ENCODE data around the gene PRIMPOL.
"Not testable (repeated sequence)": the region's sequence is repeated elsewhere in the genome, so short reads cannot be mapped to it uniquely, and the experiment has no call there.

PRIMPOL gene

DNA sequence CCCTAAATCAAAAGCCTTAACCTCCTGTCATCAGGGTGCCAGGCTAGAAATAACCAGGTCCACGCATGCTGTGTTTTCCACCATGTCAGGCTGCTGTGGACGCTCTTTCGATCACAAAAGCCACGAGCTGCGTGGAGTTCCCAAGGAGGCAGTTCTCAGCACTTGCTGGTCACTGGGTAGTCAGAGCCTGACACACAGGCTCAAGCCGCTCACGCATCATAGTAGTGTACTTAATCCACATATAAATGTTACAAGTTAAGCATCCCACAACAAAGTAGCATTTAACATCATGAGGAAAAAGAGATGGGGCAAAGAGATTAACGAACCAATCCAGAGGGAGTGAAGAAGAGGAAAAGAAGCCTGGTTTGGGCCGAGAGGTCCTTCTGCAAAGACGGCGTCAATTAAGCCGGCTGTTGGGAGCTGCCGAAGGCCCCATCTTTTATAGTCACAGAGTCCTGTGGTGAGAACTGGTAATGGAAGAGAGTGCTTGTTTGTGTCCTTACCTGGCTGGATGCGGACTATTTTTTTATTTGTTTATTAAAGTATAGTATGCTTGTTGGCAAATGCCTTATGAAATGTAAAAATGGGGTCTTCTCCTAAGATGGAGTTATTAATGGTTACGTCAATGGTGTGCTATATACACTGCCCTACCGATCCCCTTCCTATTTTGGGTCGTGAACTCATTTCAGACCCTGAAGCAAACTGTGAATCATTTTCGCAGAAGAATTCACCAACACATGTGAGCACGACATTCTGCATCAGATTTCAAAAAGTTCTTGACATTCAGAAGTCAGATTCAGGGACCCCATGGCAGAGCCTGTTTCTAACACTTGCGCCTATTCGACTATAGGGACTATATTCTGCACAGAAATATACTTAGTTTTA is 675 bp downstream of the PRIMPOL start:
- TF ChIP-seq CTCF (IDR thresholded peaks at IDR 0.05; ENCODE audit: control insufficient read depth, insufficient read depth, low read depth, low read length, missing control alignments), result no peak
- no peak for DNase-seq (ENCODE audit: low read depth)
- peak overlapping the region; percentile 67 for H3K4me3 ChIP-seq (ENCODE audit: control insufficient read depth, low read depth, low read length)

- no peak overlapping the region for H3K4me3 ChIP-seq (ENCODE audit: control insufficient read depth, low read depth, low read length)
- DNase-seq (ENCODE audit: low read depth), result no peak
- no peak for TF ChIP-seq CTCF (IDR thresholded peaks at IDR 0.05; ENCODE audit: control insufficient read depth, insufficient read depth, low read depth, low read length, missing control alignments)
Observed at GRCh38 chr4:184651899-184652298, 2.4 kb downstream of the PRIMPOL start.

DNA sequence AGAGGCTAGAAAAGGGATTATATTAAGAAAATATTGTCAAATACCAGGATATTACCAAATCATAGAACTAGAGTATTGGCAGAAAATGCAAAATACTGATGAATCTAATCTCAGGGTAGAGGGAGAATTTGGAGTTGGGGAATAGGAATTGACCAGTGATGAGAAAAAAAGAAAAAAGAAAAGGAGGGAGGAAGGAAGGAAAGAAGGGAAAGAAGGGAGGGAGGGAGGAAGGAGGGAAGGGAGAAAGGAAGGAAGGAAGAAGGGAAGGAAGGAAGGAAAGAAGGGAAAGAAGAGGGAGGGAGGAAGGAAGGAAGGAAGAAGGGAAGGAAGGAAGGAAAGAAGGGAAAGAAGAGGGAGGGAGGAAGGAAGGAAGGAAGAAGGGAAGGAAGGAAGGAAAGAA is 3.1 kb downstream of the PRIMPOL start:
- DNase-seq (ENCODE audit: low read depth), result not testable (repeated sequence)

DNA sequence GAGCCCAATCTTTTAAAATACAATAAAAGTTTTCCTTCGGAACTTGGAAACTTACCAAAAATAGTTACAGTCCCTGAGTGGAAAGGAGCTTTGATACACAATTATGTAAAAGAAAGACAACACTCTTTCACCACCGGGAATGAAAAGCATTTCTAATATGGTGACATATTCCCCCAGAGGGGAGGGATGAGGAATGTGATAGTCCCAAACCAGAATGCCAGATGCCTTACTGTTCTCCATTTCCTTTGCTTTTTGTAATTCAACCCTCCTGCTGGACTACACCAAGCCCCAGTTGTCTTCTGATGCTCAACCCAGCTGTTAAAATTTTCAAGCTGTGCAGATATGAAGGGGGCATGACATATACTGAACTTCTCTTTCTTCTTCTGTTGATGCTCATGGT is 4.1 kb downstream of the PRIMPOL start:
- no peak overlapping the region for H3K4me3 ChIP-seq (ENCODE audit: control insufficient read depth, low read depth, low read length)
- no peak for DNase-seq (ENCODE audit: low read depth)
- TF ChIP-seq CTCF (IDR thresholded peaks at IDR 0.05; ENCODE audit: control insufficient read depth, insufficient read depth, low read depth, low read length, missing control alignments), result no peak

More for the DNA sequence above, 3.1 kb downstream of the PRIMPOL start:
- H3K4me3 ChIP-seq (ENCODE audit: control insufficient read depth, low read depth, low read length), result not testable (repeated sequence)

- no peak overlapping the region for H3K4me3 ChIP-seq (ENCODE audit: control insufficient read depth, low read depth, low read length)
- DNase-seq (ENCODE audit: low read depth), result no peak
- TF ChIP-seq CTCF (IDR thresholded peaks at IDR 0.05; ENCODE audit: control insufficient read depth, insufficient read depth, low read depth, low read length, missing control alignments), result no peak
Observed at GRCh38 chr4:184655889-184656869, 6.6 kb downstream of the PRIMPOL start.

GRCh38 chr4:184657144-184657543 is 7.6 kb downstream of the PRIMPOL start:
- no peak for TF ChIP-seq CTCF (IDR thresholded peaks at IDR 0.05; ENCODE audit: control insufficient read depth, insufficient read depth, low read depth, low read length, missing control alignments)
- no peak overlapping the region for H3K4me3 ChIP-seq (ENCODE audit: control insufficient read depth, low read depth, low read length)
- DNase-seq (ENCODE audit: low read depth), result no peak

- H3K4me3 ChIP-seq (ENCODE audit: control insufficient read depth, low read depth, low read length); DNase-seq (ENCODE audit: low read depth): not testable (repeated sequence)
Observed at GRCh38 chr4:184657820-184658219, 8.3 kb downstream of the PRIMPOL start.

Data from AG09309 (cell line).